ENCODE data around the gene TM9SF4.

- TF ChIP-seq EP300 (IDR thresholded peaks at IDR 0.05; ENCODE audit: borderline replicate concordance) (no peak), NFIC (IDR thresholded peaks at IDR 0.05) (no peak), RAD21 (IDR thresholded peaks at IDR 0.05; ENCODE audit: low read depth) (no peak), TEAD4 (IDR thresholded peaks at IDR 0.05) (no peak), TAF1 (IDR thresholded peaks at IDR 0.05; ENCODE audit: low read depth) (no peak), EGR1 (IDR thresholded peaks at IDR 0.05) (no peak), FOXM1 (IDR thresholded peaks at IDR 0.05; ENCODE audit: borderline replicate concordance, low read depth) (no peak), YY1 (IDR thresholded peaks at IDR 0.05; ENCODE audit: low read depth) (no peak), REST (IDR thresholded peaks at IDR 0.05; ENCODE audit: low read depth) (no peak), USF1 (IDR thresholded peaks at IDR 0.05) (no peak), CREB1 (IDR thresholded peaks at IDR 0.05; ENCODE audit: low read depth) (no peak), CEBPB (IDR thresholded peaks at IDR 0.05) (no peak)
These were observed 40.2 kb downstream of the TM9SF4 start for GRCh38 chr20:32149566-32150170.

Measured in Ishikawa (cell line).